Erythroblast (primary cell): ENCODE data around the gene FAM20A.

Source experiments
- GATA1 ChIP-seq: IDR thresholded peaks from 2 replicates; pipeline ENCODE4 v1.6.1; 2011; ENCODE audit warnings: low read depth, mild to moderate bottlenecking, control low read depth, low read length, moderate library complexity
- POLR2A ChIP-seq: IDR thresholded peaks from 2 replicates; pipeline ENCODE4 v1.6.1; 2011; ENCODE audit warnings: mild to moderate bottlenecking, low read length

DNA sequence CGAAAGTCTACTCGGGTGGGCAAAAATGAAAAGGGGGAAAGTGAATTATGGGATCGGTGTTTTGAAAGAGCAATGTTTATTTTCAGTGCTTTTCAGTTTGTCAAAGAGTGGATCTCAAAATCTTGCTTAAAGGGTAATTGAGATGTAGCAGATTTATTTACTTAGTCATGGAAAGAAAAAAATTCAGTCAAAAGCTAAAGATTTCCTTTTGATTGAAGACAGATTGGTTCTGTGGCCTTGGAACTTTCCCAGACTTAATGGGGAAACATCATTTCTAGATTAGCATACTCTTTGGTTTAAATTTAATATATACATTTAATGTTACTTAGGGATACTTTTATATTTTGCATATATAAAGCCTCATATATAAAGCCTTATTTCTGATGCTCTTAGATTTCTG, 68.3 kb downstream of the FAM20A start:
- TF ChIP-seq POLR2A (no peak), GATA1 (no peak)
